DOHH2 (cell line): ENCODE data around the gene FETUB.

Experiments
- EZH2phosphoT487 ChIP-seq: fragments of 200-600 bp; sonication (generic); IDR thresholded peaks from 2 replicates; pipeline ENCODE4 v1.6.1; 2017; ENCODE audit warnings: borderline replicate concordance, mild to moderate bottlenecking, antibody characterized with exemption, low read length, moderate library complexity, mixed read lengths
- TF ChIP-seq, protein P1 (sequence below): fragments of 200-600 bp; sonication (generic); IDR thresholded peaks from one replicate; pipeline ENCODE4 v1.5.1; 2014; ENCODE audit warnings: antibody characterized with exemption, mild to moderate bottlenecking, low read depth, low read length; ENCODE audit not compliant: poor library complexity, severe bottlenecking

- TF ChIP-seq, protein P1, sequence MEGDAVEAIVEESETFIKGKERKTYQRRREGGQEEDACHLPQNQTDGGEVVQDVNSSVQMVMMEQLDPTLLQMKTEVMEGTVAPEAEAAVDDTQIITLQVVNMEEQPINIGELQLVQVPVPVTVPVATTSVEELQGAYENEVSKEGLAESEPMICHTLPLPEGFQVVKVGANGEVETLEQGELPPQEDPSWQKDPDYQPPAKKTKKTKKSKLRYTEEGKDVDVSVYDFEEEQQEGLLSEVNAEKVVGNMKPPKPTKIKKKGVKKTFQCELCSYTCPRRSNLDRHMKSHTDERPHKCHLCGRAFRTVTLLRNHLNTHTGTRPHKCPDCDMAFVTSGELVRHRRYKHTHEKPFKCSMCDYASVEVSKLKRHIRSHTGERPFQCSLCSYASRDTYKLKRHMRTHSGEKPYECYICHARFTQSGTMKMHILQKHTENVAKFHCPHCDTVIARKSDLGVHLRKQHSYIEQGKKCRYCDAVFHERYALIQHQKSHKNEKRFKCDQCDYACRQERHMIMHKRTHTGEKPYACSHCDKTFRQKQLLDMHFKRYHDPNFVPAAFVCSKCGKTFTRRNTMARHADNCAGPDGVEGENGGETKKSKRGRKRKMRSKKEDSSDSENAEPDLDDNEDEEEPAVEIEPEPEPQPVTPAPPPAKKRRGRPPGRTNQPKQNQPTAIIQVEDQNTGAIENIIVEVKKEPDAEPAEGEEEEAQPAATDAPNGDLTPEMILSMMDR = no peak
- no peak for TF ChIP-seq EZH2phosphoT487
Observed at GRCh38 chr3:186691676-186692075, 51.5 kb downstream of the FETUB start.
